GM12865 (cell line): ENCODE measurements around the gene NCOA4.

Experiments
- DNase-seq: peaks from one replicate; pipeline ENCODE4 v3.0.0; 2010; ENCODE audit warnings: low read depth
- H3K4me3 ChIP-seq: 2 replicates; pipeline ENCODE4 v1.5.1; 2011; ENCODE audit warnings: mild to moderate bottlenecking, low read depth, low read length, control low read depth
- CTCF ChIP-seq: IDR thresholded peaks from 2 replicates; pipeline ENCODE4 v1.5.1; 2011; ENCODE audit warnings: low read length, control low read depth, low read depth, inconsistent platforms; ENCODE audit not compliant: insufficient read depth; ENCODE audit errors: missing control alignments

Gene NCOA4

GRCh38 chr10:46028584-46029460, 1.6 kb downstream of the NCOA4 start:
- peak; percentile 77 for TF ChIP-seq CTCF
- peak; percentile 76 for DNase-seq
- H3K4me3 ChIP-seq, result peak overlapping the region; percentile 77

- no peak for TF ChIP-seq CTCF
- no peak overlapping the region for H3K4me3 ChIP-seq
Measured at GRCh38 chr10:46026106-46026505, 4.3 kb downstream of the NCOA4 start.

GRCh38 chr10:46025406-46025805, 5.0 kb downstream of the NCOA4 start:
- no peak for DNase-seq
- no peak overlapping the region for H3K4me3 ChIP-seq
- TF ChIP-seq CTCF, result no peak

More at GRCh38 chr10:46026106-46026505, 4.3 kb downstream of the NCOA4 start:
- no peak for DNase-seq

- no peak for DNase-seq
Measured at GRCh38 chr10:46024948-46025347, 5.5 kb downstream of the NCOA4 start.

GRCh38 chr10:46022978-46023702, 7.3 kb downstream of the NCOA4 start:
- peak overlapping the region; percentile 73 for H3K4me3 ChIP-seq
- peak; percentile 90 for DNase-seq
- peak; percentile 11 for TF ChIP-seq CTCF

More at GRCh38 chr10:46024948-46025347, 5.5 kb downstream of the NCOA4 start:
- H3K4me3 ChIP-seq, result no peak overlapping the region
- TF ChIP-seq CTCF, result no peak

GRCh38 chr10:46020344-46020657, 10.1 kb downstream of the NCOA4 start:
- H3K4me3 ChIP-seq, result no peak overlapping the region
- no peak for TF ChIP-seq CTCF
- DNase-seq, result no peak
